GM12872 (cell line): ENCODE results near the gene LRRC28.

Source experiments
- TF ChIP-seq, protein P1 (sequence below): IDR thresholded peaks from 3 replicates; pipeline ENCODE4 v1.5.1; 2011; ENCODE audit warnings: low read depth, mild to moderate bottlenecking, low read length, moderate library complexity; ENCODE audit not compliant: insufficient read depth

The LRRC28 gene

DNA sequence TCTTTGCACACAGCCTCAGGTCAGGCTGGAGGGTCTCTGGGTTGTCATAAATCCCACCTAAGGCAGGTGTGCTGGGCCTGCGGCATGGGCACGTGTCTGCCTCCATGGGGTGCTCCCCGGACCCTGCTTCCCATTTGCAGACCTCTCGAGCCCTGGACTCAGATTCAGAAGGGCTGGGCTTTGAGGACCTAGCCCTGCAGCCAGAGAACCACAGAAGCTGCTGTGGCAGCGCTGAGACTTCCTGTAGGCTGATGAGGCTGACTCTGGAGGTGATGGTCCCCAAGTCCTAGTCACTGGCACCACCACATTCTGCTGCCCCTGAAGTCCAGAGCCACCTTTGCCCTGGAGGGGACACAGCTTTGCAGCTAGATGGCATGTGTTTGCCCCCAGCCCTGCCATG is 156.4 kb downstream of the LRRC28 start:
- TF ChIP-seq, protein P1, sequence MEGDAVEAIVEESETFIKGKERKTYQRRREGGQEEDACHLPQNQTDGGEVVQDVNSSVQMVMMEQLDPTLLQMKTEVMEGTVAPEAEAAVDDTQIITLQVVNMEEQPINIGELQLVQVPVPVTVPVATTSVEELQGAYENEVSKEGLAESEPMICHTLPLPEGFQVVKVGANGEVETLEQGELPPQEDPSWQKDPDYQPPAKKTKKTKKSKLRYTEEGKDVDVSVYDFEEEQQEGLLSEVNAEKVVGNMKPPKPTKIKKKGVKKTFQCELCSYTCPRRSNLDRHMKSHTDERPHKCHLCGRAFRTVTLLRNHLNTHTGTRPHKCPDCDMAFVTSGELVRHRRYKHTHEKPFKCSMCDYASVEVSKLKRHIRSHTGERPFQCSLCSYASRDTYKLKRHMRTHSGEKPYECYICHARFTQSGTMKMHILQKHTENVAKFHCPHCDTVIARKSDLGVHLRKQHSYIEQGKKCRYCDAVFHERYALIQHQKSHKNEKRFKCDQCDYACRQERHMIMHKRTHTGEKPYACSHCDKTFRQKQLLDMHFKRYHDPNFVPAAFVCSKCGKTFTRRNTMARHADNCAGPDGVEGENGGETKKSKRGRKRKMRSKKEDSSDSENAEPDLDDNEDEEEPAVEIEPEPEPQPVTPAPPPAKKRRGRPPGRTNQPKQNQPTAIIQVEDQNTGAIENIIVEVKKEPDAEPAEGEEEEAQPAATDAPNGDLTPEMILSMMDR = no peak

DNA sequence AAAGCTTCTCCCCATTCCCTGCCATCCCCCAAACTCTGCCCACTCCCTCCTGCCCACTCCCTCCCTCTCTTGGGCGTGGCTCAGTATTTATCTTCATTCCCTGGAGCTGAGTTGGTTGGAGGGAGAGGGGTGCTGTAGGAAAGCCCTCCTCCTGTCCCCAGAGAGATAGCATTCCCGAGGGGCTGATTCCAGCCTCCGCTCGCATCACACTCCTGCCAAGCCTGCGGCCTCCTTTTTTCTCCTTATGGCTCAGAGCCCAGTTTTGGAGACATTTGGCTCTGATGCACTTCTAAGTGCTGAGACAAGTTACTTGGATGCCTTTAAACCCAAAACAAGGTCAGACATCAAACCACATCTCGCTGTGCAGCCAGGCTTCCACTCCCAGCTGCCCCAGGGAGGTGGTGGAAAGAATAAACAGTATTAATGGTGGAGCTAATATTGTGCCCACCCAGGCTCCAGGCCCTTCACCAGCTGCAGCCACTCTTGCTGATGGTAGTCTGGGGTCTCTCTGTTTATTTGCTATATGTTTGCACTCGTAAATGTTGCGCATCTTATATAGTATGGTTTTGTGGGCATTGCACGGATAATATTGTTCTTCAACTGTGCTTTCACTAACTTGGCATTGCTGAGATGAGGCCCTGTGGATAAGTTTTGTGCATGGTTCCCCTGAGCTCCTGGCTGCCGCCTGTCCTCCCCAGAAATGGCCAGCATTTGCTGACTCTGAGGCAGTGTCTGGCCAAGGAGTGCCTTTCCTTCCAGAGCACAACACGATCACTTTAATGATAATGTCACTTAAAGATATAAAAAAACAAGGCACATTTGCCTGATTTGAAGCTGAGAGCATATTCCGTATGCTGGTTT is 157.2 kb downstream of the LRRC28 start:
- TF ChIP-seq, protein P1 = no peak

DNA sequence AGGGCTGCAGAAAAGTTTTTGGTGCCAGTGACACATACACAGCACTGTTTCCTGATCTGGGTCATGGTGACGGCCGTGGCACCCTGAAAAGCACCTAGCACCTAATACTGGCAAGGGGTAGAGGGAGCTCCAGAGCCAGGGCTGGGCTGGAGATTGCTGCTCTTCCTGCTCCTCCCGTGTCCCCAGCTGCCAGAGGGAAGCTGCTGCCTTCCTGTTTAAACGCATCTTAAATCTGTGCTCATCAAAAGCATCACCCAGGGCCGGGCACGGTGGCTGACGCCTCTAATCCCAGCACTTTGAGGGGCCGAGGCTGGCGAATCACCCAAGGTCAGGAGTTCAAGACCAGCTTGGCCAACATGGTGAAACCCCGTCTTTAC is 157.8 kb downstream of the LRRC28 start:
- TF ChIP-seq, protein P1 = peak; percentile 59

DNA sequence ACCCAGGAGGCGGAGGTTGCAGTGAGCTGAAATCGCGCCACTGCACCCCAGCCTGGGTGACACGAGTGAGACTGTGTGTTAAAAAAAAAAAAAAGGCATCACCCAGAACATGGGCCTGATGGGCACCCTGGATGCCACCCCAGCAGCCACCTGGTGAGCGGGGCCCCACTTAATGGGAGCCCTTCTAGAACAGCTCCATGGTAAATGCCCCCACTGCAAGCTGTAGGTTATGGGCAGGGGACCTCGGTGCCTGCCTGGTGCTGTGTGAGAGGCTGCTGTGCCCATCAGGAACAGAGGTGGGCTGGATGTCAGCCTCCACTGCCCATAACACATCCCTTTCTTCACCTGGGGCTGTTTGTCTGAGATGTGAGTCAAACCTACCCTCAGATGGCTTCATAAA is 158.3 kb downstream of the LRRC28 start:
- TF ChIP-seq, protein P1 = no peak

DNA sequence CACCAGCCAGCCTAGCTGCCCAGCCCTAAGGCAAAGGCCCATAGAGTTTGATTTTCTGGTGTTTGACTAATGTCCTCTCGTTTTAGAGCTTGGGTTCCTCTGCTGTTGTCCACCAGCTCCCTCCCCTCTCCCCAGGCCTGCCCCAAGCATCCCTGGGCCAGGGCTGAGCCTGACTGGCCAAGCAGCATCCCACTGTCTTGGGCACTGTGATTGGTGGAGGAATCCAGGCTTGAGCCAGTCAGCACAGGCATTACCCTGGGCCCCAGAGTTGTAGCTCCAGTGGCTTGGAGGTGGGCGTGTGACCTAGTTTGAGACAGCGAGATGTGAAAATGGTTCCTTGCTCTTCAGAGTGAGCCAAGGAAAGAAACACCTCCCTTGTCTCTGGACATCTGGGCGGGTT is 159.2 kb downstream of the LRRC28 start:
- TF ChIP-seq, protein P1 = no peak

DNA sequence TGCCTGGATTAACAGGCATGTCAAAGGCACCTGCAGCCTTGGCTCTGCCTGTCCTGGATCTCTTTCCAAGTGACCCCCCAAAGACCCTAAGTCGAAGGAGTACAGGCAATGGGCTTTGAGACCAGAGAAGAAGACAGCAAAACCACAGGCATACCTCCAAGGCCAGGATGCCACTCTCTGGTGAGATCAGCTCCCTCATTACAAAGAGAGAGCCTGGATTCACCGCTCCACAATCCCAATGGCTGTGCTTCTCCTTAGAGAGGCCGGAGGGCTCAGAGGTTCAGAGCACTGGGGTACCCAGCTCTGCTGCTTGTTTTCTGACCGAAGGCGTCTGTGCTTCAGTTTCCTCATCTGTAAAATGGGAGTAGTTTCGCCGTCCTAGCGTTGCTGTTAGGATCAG is 160.0 kb downstream of the LRRC28 start:
- TF ChIP-seq, protein P1 = no peak

DNA sequence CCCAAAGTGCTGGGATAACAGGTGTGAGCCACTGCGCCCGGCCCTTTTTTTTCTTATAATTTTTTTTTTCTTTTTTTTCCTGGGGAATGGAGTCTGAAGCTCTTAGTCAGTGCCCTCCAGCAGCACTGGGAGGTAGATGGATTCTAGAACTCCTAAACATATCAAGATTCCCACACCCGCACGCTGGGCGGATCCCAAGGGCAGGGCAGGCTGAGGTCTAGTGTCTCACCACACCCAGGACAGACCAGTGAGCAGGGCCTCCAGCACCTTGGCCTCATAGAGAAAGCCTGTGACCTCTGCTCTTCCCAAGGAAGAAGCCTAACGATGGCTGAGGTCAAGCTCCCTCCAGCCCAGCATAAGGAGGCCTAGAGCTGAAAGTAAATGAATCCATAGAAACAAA is 160.8 kb downstream of the LRRC28 start:
- TF ChIP-seq, protein P1 = no peak
